GM18526 (cell line): Measurements from ENCODE around the gene ADH1C.

Source experiments
- POLR2A ChIP-seq: IDR thresholded peaks from 3 replicates; pipeline ENCODE4 v1.6.1; 2011; ENCODE audit not compliant: insufficient read length; ENCODE audit errors: extremely low read depth

Gene ADH1C

DNA sequence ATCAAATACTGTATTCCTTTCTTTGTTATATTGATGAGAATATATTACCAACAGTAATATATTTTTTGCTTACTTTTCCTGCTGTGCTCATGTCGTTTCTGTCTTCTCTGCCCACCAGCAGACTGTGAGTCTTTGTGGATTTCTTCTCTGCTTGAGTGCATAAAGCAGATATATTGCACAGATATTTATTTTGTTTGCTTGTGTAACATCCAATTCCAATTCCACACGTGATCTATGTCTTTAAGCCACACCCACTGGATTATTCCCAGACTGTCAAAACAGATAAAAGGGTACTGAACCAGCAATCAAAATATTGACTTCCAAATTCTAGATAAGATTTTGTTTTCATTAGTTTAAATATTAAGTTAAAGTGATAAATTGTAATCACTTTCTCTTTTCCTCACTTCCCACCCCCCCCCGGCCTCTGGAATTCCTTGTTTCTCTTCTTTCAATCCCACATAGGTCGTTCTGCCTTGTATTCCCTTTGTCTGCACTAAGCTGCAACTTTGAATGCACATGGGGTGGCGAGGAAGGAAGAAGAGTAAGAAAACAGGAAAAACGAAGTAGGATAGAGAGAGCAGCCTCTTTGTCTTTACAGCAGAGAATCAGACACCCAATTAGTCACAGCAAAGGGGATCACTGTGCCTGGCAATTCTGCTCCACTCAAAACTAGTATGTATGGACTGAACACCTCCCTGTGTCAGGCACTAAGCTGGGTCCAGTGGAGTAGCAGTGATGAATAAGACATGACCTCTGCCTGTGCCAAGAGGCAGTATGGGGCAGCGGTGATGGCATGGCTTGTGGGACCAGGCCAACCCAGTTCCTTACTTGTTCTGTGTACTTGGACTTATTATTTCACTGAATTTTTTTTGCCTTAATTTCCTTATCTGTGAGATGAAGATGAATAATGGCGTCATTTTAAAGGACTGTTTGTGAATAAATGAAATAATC is 31.0 kb downstream of the ADH1C start, which contains the start of gene ADH1B:
Gene ADH1B, minus strand, starts transcription at position 161 of the 951 bp plus-strand sequence. Its CDS starts 70 bp downstream, at position 91.
- TF ChIP-seq POLR2A, result no peak

GRCh38 chr4:99317354-99317753 is 35.2 kb downstream of the ADH1C start:
- TF ChIP-seq POLR2A, result no peak

- no peak for TF ChIP-seq POLR2A
These were observed 36.7 kb downstream of the ADH1C start for GRCh38 chr4:99315839-99316238.

GRCh38 chr4:99314211-99314610 is 38.3 kb downstream of the ADH1C start:
- TF ChIP-seq POLR2A, result no peak

- TF ChIP-seq POLR2A, result no peak
These were observed 42.2 kb downstream of the ADH1C start for GRCh38 chr4:99310389-99310788.

DNA sequence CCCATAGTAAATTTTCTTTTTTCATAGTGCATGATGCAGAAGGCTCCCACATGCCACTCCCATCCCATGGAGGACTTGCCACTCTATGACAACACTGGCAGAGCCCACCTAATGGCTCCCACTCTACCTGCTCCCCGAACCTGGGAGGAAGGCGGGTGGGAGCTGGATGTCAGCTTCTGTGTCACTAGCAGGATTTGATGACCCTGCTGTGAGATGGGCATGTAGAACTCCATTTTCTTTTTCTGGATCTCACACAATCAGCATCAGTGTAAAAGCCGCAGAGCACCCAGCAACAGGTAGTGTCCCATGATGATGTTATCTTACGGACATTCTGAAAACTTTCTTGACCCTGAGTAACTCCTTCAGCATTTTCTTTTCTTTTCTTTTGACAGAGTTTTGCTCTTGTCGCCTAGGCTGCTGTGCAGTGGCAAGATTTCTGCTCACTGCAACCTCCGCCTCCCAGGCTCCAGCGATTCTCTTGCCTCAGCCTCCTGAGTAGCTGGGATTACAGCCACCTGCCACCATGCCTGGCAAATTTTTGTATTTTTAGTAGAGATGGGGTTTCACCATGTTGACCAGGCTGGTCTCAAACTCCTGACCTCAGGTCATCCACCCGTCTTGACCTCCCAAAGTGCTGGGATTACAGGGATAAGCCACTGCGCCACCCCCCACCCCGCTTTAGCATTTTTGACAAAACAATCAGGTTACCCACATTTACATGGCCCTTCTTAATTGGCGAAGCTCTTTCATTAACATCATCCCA is 46.7 kb downstream of the ADH1C start:
- no peak for TF ChIP-seq POLR2A

DNA sequence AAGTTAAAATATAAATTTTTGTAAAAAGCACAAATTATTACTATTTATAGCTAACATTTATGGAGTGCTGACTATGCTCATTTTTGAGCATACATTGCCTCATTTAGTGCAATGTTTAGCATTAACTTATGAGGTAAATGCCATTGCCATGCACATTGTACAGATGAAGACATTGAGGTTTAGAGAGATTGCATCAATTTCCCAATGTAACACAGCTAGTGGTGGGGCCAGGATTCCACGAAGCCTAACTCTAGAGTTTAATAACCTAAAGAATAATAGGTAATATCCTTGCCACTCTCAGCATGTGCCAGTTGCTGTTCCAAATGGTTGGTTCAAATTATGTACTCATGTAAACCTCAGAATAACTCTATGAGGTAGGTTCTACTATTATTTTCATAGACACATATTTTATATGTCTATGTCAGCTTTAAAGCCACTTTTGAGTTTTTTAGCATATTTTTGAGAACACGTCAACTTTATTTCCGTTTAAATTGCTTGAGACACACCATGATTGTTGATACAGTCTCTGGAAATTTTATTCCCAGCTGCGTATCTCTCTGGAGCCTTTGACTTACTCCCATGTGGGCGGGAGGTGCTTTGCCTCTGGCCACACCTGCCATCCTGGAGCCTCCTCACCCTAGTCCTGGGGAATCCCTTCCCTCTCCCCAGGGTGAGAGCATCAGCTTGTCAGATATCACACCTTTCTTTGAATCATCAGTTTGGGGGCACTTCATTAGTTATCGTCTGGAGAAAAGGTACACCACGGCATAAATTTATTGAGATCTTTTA is 51.0 kb downstream of the ADH1C start:
- no peak for TF ChIP-seq POLR2A

DNA sequence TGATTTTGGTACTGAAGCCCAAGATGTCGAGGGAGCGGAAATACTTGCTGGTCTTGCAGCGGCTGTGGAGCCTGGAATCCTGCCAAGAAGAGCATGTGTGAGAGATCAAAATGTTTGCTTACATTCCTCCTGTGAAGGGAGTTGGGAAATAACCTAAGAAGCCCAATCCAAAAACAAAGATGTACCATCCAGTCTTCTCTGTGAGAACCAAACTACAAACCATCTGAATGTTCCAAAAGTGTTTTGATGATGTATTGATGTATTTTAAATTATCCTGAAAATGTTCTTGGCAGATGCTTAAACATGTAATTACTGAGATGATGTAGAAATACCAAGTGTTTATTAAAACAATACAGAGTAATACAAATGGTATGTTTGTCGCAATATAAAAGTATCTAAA is 51.6 kb downstream of the ADH1C start:
- no peak for TF ChIP-seq POLR2A

- TF ChIP-seq POLR2A, result no peak
These were observed 59.2 kb downstream of the ADH1C start for GRCh38 chr4:99293357-99293756.

DNA sequence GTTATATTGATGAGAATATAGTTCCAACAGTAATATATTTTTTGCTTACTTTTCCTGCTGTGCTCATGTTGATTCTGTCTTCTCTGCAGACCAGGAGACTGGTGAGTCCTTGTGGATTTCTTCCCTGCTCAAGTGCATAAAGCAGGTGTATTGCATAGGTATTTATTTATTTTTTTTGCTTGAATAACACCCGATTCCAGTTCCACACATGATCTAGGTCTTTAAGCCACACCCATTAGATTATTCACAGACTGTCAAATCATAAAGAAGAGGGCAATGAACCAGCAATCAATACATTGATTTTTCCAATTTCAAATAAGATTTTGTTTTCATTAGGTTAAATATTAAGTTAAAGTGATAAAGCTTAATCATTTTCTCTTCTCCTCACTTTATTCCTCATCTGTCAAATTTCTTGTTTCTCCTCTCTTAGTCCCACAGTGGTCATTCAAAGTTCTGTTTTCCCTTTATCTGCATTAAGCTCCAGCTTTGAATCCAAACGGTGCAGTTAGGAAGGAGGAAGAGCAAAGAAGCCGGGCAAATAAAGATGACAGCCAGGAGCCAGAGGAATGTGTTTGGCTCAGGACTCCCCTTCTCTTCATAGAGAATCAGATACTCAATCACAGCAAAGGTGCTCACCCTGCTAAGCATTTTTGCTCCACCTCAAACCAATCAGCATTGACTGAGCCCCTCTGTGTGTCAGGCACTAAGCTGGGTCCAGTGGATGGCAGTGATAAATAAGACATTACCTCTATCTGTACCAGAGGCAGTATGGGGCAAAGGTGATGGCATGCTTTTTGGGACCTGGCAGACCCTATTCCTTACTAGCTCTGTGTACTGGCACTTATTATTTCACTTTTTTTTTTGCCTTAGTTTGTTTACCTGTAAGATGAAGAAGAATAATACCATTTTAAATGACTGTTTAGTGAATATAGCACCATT is 61.4 kb downstream of the ADH1C start, which contains the start of gene ADH1A:
Gene ADH1A, minus strand, starts transcription at position 138 of the 939 bp plus-strand sequence. Its CDS starts 71 bp downstream, at position 67.
- TF ChIP-seq POLR2A, result no peak
